Measurements from ENCODE around the gene KMT5B. TPM values are rescaled to one million over a fixed set of nuclear protein-coding genes. Genes with fewer than 3 reads are reported as not detected.

KMT5B gene
- total RNA-seq, 1 donor from 2014 or later = 29.1 TPM

DNA sequence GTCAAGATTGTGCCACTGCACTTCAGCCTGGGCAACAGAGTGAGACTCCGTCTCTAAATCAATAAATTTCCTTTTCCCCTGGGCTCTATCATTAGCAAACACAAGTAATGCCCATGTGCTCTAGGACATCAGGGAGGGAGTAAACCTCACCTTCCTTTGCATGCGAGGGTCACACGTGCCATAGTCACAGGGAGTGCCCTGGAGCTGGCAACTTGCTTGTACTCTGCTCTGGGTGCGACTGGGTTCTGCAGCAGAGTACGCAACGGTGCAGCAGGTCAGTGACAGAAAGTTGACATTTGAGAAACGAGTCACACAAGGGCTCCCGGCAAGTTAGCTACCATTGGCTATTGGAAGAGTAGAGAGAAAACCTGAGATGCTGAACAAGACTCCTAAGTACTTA, 59.4 kb downstream of the KMT5B start:
- intact Hi-C loops (cut with DNase I) = no loop called here
- DNase-seq (ENCODE audit: missing footprints) = no peak
- ATAC-seq = no peak

DNA sequence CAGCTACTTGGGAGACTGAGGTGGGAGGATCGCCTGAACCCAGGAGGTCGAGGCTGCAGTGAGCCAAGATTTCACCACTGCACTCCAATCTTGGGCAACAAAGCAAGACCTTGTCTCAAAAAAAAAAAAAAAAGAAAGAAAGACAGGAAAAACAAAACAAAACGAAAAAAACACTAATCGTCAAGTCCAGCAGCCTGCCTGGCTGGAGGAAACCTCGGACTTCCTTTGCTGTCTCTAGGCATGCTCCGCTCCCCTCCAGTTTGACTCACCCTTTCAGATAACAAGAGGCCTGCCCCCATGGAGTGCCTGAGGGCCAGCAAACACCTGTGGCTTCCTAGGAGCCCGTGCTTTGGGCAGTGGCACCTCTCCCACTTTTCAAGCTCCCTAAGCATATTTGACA, 63.1 kb downstream of the KMT5B start:
- DNase-seq (ENCODE audit: missing footprints) (no peak), ATAC-seq (no peak)
- intact Hi-C loops (cut with DNase I) = no loop called here

DNA sequence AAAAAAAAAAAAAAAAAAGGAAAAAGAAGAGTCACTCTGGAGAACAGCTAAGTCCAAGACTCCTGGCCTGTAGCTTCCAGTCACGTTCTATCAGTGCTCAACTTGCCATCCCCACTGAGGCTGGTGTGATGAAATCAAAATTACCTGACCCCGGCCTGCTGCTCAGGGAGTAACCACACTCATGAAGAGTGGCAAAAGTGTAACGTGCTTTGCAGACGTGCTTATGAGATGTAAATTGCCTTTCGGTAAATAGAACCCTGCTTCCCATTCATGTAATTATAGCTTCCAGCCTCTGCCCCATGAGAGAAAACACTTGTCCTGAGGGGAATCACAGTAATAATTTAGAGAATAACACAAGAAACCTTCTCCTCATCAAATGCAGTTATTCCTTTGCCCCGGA, 63.7 kb downstream of the KMT5B start:
- intact Hi-C loops (cut with DNase I) = no loop called here
- no peak for ATAC-seq
- no peak for DNase-seq (ENCODE audit: missing footprints)

DNA sequence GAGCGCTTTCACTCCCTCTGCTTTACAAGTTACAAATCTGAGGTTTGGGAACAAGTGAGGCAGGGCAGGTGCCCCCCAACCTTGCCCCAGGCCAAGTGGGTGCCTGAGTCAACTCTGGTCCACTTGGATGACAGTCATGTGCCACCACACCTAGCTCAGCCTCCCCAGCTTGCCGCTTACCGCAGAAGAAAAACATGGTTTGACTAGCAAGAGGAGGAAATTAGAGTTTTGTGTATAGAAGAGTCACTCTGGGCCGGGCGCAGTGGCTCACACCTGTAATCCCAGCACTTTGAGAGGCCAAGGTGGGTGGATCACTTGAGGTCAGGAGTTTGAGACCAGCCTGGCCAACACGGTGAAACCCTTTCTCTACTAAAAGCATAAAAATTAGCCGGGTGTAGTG, 64.2 kb downstream of the KMT5B start:
- ATAC-seq (no peak), DNase-seq (ENCODE audit: missing footprints) (no peak)
- intact Hi-C loops (cut with DNase I) = no loop called here

DNA sequence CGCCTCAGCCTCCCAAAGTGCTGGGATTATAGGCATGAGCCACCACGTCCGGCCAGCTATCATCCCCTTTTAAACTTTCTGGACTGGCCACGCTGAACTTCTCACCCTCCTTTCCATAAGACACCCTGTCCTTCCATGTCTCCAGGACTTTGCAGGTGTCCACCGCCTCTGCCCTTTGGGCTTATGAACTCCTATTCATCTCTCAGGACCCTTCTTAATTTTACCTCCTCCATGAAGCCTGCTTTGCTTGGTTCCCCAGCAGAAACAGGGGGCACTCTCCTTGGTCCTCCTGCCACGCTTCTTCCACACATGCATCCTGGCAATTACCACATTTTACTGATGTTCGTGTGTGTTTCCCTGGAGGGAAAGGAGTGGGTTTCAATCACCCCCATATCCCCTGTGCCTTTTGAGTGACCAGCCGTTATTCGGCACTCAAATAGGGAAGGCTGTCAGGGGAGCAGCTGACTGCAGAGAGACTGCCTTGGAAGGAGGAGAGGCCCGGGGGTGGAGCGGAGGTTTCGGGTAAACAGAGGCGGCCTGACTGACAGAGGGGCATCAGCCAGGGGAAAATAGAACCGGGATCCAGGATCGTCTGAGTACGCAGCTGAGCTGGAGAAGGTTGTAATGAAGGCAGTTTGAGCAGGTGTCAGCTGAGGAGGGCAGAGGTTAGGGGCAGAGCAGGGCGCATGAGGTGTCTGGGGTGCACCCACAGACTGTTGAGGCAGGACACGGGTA, 64.9 kb downstream of the KMT5B start:
- intact Hi-C loops (cut with DNase I) = no loop called here
- no peak for DNase-seq (ENCODE audit: missing footprints)
- ATAC-seq = no peak

DNA sequence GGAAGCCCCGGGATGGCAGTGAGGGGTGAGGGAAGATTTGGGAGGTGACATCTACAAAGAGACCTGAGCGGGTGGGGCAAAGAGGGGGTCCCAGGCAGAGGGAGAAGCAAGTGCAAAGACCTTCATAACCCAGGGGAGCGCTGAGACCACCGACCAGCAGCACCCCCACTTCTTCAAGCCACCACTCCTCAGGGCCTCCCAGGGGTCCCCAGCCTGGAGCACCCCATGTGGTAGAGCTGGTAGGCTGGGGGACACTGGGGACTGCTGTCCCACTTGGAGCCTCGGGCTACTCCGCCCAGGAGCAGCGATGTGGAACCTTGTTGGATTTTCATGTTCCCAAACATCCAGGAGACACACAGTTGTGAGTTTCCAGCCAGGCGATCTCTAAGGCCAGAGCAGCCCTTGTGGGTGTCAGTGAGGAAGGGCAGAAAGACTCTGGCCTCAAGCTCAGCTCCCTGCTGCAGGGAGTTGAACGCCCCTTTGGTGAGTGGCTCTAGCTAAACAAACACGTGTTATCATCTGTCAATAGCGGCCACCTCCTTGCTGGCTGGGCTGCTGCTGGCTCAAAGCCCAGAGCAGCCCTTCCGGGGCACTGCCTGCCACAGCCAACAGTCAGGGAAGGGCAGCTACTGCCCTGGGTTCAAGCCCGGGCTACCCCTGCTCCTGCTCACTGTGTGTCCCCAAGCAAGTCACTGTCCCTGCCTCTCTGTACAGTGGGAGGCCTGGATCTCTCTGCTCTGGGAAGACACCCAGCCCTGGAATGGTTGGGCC, 66.2 kb downstream of the KMT5B start:
- intact Hi-C loops (cut with DNase I) = loop anchor here (2.0 kb wide), 1 partner anchor 18 kb away; no protein-coding TSS in a partner anchor
- DNase-seq (ENCODE audit: missing footprints) (no peak), ATAC-seq (peak; percentile 51)

DNA sequence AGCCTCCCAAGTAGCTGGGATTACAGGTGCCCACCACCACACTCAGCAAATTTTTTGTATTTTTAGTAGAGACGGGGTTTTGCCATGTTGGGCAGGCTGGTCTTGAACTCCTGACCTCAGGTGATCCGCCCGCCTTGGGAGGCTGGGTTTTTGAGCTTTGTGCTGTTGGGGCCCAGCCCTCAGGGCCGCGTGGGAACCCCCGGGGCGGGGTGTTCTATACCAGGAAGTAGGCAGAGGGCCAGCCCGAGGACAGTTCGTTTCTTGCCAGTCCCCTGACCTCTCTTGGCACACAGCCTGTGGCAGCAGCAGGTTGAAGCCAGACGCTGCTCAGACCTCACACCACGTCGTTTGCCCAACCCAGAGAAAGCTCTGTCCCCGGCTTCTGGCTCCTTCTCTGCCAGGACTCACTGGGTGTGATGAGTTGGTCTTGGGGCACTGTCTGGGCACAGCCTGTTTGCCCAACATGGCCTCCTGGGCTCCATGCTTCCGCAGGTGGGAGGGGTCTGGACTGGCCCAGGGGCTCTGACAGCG, 67.0 kb downstream of the KMT5B start:
- intact Hi-C loops (cut with DNase I) = loop anchor here (2.0 kb wide), 1 partner anchor 17 kb away; no protein-coding TSS in a partner anchor
- peak; percentile 83 for ATAC-seq
- DNase-seq (ENCODE audit: missing footprints) = peak; percentile 94

DNA sequence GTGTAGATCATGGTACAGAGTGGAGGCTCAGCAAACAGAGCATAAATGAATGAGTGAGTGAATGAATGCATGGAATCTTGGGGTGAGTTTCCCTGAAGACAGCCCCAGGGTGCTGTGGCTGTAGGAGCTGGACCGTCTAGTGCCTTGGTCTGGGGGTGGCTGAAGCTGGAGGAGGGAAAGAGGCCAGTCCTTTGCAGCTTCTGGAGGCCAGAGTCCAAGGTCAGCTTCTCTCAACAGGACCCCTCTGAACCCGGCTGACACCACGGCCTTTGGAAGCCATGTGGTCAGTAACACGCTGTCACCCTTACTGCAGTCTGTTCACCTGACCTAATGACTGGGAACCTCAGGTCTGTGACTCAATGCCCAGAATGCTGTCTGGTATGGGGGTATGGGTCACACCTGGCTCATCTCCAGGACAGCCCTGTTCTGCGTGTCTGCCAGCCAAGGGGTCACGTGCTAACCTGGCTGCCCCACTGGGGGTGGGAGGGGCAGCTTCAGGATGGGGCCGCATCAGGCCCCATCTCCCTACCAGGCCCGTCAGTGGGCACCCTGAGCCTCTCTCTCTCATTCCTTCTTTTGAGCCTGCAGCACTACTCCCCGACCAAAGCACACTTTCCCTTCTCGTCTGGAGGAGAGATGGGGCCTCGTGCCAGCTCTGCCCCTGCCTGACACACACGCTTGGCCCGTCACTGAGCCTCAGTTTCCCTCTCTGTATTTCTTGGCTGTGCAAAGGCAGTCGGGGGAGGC, 67.8 kb downstream of the KMT5B start:
- intact Hi-C loops (cut with DNase I) = no loop called here
- DNase-seq (ENCODE audit: missing footprints) (no peak), ATAC-seq (no peak)

DNA sequence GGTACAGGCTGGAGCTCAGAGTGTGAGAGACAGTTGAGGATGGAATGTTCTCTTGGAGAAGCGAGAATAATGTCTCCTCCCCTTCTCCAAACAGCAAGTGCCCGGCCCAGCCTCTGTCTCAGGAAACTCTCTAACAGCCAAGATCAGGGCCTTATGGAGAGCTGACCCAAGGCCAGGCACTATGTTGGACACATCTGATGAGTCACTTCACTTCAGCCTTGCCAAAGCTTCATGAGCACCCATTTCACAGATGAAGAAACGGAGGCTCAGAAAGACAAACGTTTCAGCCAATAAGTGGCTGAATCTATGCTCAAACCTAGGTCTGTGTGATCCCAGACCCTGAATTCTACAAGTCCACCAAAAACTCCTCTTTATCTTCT, 69.8 kb downstream of the KMT5B start:
- intact Hi-C loops (cut with DNase I) = no loop called here
- DNase-seq (ENCODE audit: missing footprints) = no peak
- no peak for ATAC-seq

DNA sequence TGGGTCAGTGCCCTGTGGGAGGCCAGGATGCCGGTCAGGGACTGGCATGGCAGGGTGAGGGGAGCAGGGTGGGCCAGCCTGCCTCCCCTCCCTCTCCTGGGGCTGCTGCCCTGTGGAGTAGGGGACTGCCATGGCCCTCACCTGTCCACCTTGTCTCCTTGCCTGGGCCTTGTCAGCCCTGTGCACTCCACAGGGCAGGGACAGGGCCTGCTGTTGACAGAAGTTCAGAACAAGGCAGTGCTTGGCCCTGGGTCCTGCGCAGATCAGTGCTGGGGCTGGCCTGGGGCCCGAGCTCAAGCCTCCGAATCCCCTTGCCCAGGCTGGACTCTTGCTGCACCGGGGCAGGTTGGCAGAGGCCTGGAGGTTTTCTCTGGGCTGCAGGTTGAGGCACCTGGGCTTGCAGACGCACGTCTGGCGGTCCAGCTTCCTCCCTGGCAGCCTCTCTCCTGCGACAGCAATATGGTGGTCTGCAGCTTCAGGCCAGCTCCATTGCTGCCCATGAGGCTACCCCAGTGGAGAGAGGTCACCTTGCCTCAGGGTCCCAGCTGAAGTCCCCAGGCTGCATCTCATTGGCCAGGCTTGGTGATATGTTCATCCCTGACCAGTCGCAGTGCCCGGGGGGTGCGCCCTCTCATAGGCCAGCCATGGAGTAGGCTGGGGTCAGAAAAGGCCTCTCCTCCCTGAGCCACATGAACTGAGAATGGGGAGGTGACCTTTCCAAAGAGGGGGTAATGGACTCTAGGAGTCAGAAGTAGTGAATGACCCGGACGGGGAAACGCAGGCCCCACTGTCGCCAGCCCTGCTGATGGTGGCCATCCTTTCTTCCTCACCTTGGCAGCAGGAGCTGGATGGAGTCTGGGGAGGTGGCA, 70.4 kb downstream of the KMT5B start:
- DNase-seq (ENCODE audit: missing footprints) (no peak), ATAC-seq (no peak)
- intact Hi-C loops (cut with DNase I) = no loop called here

DNA sequence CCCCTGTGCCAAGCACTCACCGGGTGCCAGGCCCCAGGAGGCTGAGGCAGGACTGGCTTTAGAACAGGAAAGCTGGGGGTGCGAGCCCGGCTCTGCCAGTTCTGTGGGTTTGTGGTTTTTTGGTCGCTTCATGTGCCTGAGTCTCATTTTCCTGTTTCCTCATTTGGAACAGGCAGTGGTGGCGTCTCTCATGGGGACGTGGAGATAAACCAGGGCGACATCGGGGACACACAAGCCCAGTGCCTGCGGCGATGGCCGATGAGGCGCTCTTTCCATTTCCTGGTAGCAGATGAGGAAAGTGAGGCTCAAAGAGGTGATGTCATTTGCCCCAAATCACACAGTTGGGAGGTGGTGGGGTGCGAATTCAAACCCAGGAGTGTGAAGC, 71.1 kb downstream of the KMT5B start:
- intact Hi-C loops (cut with DNase I) = no loop called here
- no peak for ATAC-seq
- no peak for DNase-seq (ENCODE audit: missing footprints)

DNA sequence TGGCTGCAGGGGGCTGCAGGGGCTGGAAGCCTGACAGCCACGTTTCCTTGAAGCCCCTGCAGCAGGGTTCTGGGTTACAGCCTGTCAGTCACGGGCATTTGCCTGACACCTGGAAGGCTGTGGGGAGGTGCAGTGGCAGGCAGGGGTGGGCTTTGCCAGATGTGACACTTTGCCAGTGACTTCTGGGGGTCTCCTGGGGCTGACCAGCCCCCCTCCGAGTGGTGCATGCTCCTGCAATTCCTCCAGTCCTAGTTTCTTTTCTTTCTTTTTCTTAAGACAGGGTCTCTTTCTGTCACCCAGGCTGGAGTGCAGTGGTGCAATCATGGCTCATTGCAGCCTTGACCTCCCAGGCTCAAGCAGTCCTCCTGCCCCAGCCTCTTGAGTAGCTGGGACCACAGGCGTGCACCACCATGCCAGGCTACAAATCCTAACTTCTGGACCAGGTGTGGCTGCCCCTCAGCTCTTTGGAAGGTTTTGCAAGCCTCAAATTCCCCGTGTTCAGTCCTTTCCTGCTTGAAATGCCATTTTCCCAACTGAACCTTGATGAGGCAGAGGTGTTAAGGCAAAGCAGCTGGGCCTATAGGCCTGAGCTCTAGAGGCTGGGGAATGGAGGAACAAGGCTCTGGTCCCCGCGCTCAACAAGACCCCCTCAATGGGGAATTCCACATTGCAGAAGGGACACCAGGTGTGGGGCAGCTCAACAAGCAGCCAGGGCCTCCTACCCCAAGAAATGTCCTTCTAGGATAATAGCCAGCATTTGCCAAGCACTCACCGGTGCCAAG, 71.7 kb downstream of the KMT5B start:
- DNase-seq (ENCODE audit: missing footprints) = no peak
- ATAC-seq = no peak
- intact Hi-C loops (cut with DNase I) = no loop called here

DNA sequence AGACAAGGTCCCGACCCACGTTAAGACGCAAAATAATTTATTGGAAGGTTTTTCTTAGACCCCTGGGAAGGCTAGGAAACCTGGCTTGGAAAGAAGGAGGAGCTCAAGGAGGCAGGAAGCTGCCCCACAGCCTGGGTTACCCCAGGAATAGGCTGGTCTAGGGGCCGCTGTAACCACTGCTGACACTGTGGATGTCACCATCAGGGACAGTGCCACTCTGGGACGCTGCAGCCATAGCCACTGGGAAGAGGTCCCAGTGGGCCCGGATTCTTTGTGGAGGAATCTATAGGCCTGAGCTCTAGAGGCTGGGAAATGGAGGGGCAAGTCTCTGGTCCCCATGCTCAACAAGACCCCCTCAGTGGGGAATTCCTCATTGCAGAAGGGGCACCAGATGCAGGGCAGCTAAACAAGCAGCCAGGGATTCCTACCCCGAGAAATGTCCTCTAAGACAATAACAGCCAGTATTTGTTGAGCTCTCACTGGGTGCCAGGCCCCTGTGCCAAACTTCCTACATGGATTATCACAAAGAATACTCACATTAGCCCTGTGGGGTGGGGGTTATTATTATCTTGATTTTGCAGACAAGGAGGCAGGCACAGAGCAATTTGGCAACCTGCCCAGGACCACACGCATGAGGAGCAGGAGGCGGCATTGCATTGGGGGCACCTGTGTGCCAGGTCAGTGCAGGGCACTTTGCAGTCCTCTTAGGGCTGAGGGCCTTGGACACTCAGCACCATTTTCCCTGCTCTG, 72.4 kb downstream of the KMT5B start:
- ATAC-seq (no peak), DNase-seq (ENCODE audit: missing footprints) (no peak)
- intact Hi-C loops (cut with DNase I) = no loop called here

DNA sequence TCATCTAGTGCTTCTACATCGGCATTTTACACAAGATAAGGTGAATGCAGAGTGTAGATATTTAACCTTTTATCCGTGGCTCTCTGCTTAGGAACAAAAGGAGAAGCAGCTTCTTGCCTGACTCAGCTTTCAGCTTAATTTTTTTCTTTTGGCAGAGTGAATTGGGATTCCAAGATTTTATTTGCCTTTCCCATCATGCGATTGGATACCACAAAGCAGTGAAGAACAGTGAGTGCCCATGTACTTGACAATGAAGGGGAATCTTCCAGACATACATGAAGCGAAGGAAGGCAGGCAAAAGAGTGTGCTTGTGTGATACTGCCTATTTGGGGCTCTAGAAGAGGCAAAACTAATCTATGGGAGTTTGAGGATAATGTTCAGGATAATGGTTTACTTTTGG, 74.9 kb downstream of the KMT5B start:
- intact Hi-C loops (cut with DNase I) = no loop called here
- ATAC-seq (no peak), DNase-seq (ENCODE audit: missing footprints) (no peak)

DNA sequence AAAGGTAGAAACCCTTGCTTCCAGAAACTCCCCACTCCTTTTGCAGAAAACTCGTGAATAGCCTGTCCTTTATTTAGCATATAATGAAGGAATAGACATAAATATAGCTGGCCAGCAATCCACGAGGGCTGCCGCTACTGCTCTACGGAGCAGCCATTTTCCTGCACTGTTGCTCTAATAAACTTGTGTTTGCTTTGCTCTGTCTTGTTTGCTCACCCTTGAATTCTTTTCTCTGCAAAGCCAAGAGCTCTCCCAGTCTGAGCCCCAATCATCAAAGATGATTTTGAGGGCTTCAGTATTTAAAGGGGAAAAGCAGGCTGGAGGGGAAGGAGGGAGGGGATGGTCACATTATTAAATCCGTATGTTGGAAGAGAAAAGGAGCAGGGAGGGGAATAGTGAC, 75.3 kb downstream of the KMT5B start:
- intact Hi-C loops (cut with DNase I) = no loop called here
- no peak for ATAC-seq

DNA sequence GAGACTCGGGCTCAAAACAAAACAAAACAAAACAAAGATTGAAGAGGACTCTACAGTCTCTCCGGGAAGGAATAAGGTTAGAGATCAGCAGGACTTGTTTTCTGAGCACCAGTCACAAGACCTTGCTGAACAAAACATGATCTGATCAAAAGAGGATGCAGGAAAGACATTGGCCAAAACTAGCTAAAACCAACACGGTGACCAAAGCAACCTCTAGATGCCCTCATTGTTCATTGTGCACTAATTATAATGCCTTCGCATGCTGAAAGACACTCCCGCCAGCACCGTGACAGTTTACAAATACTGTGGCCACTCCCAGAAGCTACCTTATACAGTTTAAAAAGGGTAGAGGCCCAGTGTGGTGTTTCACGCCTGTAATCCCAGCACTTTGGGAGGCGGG, 76.2 kb downstream of the KMT5B start:
- ATAC-seq = no peak
- DNase-seq (ENCODE audit: missing footprints) = no peak

More for the DNA sequence above, 75.3 kb downstream of the KMT5B start:
- no peak for DNase-seq (ENCODE audit: missing footprints)

DNA sequence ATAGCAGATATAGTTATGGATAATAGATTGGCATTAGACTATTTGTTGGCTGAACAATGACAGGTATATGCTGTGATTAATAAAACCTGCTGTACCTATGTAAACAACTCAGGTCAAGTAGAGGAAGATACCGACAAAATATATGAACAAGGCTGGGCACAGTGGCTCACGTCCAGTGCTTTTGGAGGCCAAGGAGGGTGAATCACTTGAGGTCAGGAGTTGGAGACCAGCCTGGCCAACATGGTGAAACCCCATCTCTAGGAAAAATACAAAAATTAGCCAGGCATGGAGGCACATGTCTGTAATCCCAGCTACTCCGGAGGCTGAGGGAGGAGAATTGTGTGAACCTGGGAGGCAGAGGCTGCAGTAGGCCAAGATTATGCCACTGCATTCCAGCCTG, 77.9 kb downstream of the KMT5B start:
- intact Hi-C loops (cut with DNase I) = no loop called here
- DNase-seq (ENCODE audit: missing footprints) (no peak), ATAC-seq (no peak)

More for the DNA sequence above, 76.2 kb downstream of the KMT5B start:
- intact Hi-C loops (cut with DNase I) = no loop called here

All from Right ventricle myocardium inferior (tissue), 1 donor.